AG10803 (cell line): ENCODE results near the gene LKAAEAR1.

ENCODE experiments used
- DNase-seq: peaks from one replicate; pipeline ENCODE4 v3.0.0; 2010; ENCODE audit warnings: low read depth
- H3K4me3 ChIP-seq: 2 replicates; pipeline ENCODE4 v1.5.1; 2011; ENCODE audit warnings: mild to moderate bottlenecking, low read length, control low read depth
- TF ChIP-seq, protein P1 (sequence below): conservative IDR thresholded peaks from 2 replicates; pipeline ENCODE4 v1.5.1; 2011; ENCODE audit warnings: mild to moderate bottlenecking, low read length, control low read depth, inconsistent platforms

LKAAEAR1 gene

DNA sequence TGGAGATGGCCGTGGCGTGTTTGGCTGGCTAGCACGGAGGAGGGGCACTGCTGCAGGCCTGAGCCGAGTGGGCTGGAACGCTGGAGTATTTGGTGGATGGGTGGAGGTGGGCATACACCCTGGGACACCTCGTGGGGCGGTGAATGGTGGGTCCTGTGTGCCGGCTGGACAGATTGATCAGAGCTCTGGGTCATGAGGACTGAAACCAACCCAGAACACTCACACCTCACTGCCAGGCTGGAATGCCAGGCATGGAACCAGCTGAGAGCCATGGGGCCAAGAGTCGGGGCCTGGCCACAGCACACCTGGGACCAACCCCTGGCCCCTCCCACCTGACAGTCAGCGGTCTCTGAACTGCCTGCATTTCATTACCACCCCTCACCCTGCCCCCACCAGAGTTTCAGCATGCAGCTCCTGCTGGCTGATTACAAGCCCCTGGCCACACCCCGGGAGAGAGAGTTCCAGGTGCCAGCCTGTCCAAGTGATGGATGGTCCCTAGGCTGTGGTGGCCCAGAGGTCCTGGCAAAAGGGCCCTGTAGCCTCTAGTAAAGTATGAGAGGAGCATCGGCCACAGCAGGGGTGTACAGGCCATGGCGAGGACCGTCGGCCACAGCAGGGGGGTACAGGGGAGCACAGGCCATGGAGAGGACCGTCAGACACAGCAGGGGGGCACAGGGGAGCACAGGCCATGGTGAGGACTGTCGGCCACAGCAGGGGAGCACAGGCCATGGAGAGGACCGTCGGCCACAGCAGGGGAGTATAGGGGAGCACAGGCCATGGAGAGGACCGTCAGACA lies 19.9 kb upstream of the LKAAEAR1 start:
- TF ChIP-seq, protein P1, sequence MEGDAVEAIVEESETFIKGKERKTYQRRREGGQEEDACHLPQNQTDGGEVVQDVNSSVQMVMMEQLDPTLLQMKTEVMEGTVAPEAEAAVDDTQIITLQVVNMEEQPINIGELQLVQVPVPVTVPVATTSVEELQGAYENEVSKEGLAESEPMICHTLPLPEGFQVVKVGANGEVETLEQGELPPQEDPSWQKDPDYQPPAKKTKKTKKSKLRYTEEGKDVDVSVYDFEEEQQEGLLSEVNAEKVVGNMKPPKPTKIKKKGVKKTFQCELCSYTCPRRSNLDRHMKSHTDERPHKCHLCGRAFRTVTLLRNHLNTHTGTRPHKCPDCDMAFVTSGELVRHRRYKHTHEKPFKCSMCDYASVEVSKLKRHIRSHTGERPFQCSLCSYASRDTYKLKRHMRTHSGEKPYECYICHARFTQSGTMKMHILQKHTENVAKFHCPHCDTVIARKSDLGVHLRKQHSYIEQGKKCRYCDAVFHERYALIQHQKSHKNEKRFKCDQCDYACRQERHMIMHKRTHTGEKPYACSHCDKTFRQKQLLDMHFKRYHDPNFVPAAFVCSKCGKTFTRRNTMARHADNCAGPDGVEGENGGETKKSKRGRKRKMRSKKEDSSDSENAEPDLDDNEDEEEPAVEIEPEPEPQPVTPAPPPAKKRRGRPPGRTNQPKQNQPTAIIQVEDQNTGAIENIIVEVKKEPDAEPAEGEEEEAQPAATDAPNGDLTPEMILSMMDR, result no peak
- DNase-seq, result no peak
- H3K4me3 ChIP-seq, result no peak overlapping the region

DNA sequence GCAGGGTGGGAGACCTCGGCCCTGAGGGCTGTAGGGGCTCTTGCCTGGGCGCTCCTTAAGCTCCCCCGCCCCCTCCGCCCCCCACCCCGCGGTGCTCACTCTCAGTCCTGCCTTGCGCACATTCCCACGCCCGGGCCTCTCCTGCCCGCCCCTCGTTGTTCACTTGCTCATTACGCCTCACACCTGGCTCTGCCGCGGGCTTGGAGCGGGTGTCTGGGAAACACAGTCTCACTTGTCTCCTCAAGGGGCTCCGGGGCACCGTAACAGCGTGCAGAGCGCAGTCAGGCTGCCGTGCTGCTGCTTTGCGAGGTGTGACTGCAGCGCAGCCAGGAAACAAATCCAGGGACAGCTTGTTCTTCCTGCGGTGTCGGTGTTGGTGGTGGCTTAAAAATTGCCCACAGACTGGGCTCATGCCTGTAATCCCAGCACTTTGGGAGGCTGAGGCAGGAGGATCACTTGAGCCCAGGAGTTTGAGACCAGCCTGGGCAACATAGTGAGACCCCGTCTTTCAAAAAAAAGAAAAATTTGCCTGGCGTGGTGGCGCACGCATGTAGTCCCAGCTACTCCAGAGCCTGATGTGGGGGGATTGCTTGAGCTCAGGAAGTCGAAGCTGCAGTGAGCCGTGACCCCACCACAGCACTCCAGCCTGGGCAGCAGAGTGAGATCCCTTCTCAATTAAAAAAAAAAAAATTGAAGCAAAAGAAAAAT lies 18.6 kb upstream of the LKAAEAR1 start:
- TF ChIP-seq, protein P1, result no peak

DNA sequence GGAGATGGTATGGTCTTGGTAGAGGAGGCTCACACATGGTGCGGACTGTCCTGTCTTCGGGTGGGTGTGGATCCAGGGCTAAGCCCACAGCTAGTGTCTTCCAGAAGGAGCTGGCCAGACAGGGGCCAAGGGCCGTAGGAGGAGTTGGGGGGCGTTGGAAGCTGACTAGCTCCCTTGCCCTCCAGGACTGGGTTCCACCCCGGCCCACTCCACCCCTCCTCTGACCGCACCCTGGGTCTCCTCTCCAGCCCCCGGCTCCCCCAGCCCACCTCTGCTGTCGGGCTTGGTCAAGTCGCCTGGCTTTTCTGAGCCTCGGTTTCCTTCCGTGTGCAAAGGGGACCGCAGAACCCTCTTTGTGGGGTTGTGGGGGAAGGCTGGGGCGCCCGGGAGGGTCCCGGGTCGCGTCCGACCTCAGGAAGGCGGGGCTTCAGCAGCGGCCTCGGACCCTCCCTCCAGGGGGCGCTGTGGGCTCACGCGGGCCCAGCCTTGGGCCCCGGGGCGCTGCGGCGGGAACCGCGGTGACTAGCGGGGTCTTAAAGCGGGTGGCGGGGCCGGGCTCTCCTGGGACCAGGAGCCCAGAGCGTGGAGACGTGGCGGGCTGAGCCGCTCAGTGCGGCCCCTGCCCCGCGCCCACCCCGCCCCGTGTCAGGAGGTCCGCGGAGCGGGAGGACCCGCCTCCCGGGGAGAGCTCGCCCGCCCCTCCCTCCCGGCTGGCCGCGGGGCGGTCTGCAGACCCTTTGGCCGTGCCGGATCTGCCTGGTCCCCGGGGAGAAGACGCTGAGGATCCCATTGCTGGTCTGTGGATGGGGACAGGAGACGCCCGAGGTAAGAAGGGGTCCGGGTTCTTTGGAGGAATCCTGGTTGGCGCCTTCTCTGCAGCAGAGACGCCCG lies 17.8 kb upstream of the LKAAEAR1 start:
- no peak overlapping the region for H3K4me3 ChIP-seq
- TF ChIP-seq, protein P1, result peak; percentile 36
- DNase-seq, result no peak

More for the DNA sequence above, 18.6 kb upstream of the LKAAEAR1 start:
- DNase-seq, result no peak
- H3K4me3 ChIP-seq, result no peak overlapping the region

DNA sequence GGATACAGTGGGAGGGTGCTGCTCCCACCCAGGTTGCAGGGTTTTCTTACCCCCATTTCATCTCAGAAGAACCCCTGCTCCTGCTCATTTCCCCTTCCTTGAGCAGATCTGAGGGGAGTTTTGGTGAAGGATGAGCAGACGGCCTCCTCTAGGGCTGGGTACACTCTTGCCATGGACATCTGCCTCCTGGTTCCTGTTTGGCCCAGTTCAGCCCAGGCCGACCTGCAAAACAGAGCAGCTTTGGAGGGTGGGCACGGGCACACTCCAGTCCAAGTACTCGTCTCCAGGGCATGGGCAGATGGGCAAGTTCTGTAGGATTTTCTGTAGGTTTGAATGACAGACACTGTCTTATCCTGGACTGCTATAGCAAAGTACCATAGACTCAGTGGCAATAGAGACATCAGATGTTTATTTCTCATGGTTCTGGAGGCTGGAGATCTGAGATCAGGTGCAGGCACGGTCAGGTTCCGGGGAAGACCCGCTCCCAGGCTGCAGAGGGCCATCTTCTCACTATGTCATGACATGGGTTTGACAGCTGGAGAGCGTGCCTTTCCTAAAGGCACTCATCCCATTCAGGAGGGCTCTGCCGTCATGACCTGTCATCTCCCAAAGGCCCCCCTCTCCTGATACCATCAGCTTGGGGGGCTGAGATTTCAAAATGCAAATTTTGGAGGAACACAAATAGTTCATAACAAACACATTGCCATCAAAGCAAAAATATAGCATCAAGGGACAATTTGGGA lies 16.9 kb upstream of the LKAAEAR1 start:
- TF ChIP-seq, protein P1, result no peak
- no peak overlapping the region for H3K4me3 ChIP-seq
- no peak for DNase-seq

DNA sequence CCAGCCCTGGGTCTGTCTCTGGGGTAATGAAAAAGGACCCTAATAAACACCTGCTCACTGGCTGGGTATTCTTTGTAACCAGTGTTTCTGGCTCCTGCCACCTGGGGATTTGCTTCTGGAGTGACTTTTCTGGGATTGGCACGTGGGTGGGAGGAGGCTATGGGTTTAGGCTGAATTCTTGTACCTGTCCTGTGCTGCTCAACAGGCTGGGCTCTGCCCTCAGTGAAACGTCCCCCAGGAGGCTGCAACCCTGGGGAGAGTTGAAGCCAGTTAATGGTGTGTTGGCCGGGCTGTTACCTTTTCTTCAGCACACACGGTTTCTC lies 16.3 kb upstream of the LKAAEAR1 start:
- no peak overlapping the region for H3K4me3 ChIP-seq
- TF ChIP-seq, protein P1, result no peak
- DNase-seq, result no peak

DNA sequence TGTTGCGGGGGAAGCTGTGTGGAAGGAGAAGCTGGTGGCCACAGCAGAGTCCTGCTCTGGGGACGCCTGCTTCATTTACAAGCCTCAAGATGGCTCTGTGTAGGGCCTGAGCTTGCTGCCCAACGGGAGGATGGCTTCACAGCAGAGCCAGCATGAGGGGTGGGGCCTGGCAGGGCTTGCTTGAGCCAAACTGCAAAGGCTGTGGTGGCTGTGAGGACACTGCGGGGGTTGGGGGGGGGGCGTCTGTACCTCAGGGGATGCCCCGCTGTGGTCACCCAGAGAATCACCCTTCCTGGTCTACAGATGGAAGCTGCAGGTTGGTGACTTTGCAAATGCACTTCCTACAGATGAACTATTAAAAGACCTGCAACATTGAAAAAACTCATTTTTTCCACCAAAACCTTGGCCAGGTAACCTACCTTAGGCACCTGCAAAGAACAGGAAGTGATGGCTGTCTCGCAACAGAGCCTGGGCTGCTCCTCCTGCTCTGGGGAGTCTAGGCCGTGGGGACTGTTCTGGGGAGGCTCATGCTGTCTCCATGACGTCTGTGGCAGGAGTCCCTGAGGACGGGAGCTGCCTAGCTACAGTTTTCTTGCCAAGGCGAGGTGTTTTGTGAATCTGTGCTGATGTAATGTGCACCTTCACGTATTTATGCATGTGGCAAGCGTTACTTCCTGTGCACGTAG lies 15.8 kb upstream of the LKAAEAR1 start:
- TF ChIP-seq, protein P1, result no peak
- DNase-seq, result no peak
- no peak overlapping the region for H3K4me3 ChIP-seq
